Measurements from ENCODE around the gene CRYGN.

Gene CRYGN

DNA sequence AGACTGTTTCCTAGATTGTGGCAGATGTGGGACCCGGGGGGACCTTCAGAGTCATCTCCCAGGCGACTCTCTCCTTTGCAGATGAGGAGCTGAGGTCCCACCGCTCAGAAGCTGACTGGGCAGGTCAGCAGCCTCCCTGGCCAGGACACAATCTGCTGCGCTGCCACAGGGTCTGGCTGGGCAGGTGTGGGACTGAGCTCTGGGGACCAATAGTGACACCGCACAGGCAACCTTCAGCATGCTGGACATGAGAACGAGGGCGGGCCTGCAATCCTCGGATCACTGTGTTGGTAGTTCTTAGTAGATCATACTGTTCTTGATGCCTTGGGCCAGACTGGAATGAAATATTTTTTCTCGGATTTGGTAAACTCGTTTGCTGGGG lies 20.5 kb upstream of the CRYGN start:
- no peak overlapping the region for H3K4me3 ChIP-seq (ENCODE audit: low read length)
- DNase-seq (ENCODE audit: low read depth): no peak
- TF ChIP-seq, protein P1, sequence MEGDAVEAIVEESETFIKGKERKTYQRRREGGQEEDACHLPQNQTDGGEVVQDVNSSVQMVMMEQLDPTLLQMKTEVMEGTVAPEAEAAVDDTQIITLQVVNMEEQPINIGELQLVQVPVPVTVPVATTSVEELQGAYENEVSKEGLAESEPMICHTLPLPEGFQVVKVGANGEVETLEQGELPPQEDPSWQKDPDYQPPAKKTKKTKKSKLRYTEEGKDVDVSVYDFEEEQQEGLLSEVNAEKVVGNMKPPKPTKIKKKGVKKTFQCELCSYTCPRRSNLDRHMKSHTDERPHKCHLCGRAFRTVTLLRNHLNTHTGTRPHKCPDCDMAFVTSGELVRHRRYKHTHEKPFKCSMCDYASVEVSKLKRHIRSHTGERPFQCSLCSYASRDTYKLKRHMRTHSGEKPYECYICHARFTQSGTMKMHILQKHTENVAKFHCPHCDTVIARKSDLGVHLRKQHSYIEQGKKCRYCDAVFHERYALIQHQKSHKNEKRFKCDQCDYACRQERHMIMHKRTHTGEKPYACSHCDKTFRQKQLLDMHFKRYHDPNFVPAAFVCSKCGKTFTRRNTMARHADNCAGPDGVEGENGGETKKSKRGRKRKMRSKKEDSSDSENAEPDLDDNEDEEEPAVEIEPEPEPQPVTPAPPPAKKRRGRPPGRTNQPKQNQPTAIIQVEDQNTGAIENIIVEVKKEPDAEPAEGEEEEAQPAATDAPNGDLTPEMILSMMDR (IDR thresholded peaks at IDR 0.05; ENCODE audit: insufficient read depth, low read depth, low read length, missing control alignments): no peak

DNA sequence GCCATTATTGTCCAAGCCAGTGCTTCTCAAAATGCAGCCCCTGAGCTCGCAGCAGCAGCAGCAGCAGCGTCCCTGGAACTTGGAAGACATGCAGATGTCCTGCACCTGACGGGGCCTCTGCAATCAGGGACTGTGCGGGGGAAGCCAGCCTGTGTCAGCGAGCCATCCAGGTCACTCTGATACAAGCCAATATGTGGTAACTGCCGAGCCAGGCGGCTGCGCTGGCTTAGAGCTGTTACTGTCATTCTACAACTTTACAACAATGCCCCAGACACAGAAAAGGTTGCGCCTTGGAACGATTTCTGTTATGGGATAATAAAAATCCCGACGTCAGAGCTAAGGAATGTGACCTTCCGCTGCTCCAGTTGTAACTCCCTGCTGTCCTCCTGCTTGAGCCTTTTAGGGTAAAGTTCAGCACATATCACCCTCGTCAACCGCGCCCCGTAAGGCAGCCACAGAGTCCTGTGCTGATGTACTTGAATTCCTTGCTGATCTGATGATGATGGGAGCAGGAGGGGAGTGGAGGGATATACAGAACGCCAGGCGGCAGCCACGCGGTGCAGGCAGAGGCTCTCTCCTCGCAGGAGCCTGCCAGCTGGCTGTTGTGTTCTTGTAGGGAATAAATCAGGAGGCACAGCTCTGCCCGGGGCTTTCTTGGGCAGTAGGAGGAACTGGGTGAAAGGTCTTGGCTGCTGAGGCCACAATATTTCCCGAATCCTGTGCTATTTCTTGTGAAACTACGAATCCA lies 20.0 kb upstream of the CRYGN start:
- TF ChIP-seq, protein P1 (IDR thresholded peaks at IDR 0.05; ENCODE audit: insufficient read depth, low read depth, low read length, missing control alignments): peak; percentile 35
- H3K4me3 ChIP-seq (ENCODE audit: low read length): no peak overlapping the region
- DNase-seq (ENCODE audit: low read depth): peak; percentile 54

DNA sequence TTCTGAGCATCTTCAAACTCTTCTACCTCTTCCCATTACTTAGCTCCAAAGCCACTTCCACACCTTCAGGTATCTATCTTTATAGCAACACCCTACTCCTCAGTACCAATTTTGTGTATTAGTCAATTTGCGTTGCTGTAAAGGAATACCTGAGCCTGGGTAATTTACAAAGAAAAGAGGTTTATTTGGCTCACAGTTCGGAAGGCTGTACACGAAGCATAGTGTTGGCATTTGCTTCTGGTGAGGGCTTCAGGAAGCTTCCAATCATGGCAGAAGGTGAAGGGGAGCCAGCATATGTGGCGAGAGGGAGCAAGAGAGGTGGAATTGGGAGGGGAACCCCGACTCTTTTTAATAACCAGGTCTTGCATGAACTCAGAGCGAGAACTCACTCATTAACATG lies 17.6 kb upstream of the CRYGN start:
- no peak overlapping the region for H3K4me3 ChIP-seq (ENCODE audit: low read length)
- TF ChIP-seq, protein P1 (IDR thresholded peaks at IDR 0.05; ENCODE audit: insufficient read depth, low read depth, low read length, missing control alignments): no peak
- DNase-seq (ENCODE audit: low read depth): no peak

DNA sequence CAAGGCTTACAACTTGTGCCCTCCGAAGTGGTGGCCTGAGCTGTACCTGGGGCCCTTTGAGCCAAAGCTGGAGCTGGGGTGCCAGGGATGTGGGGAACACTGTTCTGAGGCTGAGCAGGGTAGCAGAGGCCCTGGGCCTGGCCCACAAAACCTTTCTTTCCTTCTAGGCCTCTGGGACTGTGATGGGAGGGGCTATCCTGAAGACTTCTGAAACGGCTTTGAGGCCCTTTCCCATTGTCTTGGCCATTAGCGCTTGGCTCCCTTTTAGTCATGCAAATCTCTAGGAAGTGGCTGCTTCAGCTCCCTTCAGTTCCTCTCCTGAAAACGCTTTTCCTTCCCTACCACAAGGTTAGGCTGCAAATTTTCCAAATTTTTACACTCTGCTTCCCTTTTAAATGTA lies 16.8 kb upstream of the CRYGN start:
- no peak overlapping the region for H3K4me3 ChIP-seq (ENCODE audit: low read length)
- no peak for DNase-seq (ENCODE audit: low read depth)
- TF ChIP-seq, protein P1 (IDR thresholded peaks at IDR 0.05; ENCODE audit: insufficient read depth, low read depth, low read length, missing control alignments): no peak

DNA sequence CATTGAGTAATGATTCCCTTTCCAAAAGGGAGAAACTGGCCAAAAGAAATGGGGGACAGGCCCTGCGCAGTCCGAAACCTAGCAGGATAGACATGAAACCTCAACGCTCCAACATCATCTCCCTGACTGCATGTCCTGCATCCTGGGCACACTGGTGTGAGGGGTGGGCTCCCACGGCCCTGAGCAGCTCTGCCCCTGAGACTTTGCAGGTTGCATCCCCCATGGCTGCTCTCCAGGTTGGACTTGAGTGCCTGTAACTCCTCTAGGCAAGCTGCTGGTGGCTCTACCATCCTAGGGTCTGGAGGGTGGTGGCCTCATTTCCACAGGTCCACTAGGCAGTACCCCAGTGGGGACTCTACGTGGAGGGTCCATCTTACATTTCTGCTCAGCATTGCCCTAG lies 16.3 kb upstream of the CRYGN start:
- TF ChIP-seq, protein P1 (IDR thresholded peaks at IDR 0.05; ENCODE audit: insufficient read depth, low read depth, low read length, missing control alignments): no peak
- no peak for DNase-seq (ENCODE audit: low read depth)

DNA sequence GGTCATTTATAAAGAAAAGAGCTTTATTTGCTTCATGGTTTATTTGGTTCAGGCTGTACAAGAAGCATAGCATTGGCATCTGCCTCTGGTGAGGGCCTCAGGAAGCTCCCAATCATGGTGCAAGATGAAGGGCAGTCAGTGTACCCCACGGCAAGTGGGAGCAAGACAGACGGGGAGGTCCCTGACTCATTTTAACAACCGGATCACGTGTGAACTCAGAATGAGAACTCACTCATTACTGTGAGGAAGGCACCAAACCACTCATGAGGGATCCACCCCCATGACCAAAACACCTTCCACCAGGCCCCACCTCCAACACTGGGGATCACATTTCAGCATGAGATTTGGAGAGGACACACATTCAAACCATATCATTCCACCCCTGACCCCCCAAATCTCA lies 15.7 kb upstream of the CRYGN start:
- DNase-seq (ENCODE audit: low read depth): peak; percentile 24
- TF ChIP-seq, protein P1 (IDR thresholded peaks at IDR 0.05; ENCODE audit: insufficient read depth, low read depth, low read length, missing control alignments): no peak
- H3K4me3 ChIP-seq (ENCODE audit: low read length): no peak overlapping the region

More for the DNA sequence above, 16.3 kb upstream of the CRYGN start:
- H3K4me3 ChIP-seq (ENCODE audit: low read length): no peak overlapping the region
